Effector memory CD4-positive, alpha-beta T cell (primary cell): ENCODE data around the gene USP16.

Experiments
- DNase-seq, 3 donors: peaks; one replicate each; pipeline ENCODE4 v3.0.0-alpha.2; 2020
- H3K27ac ChIP-seq: 2 replicates; pipeline ENCODE4 v1.7.0; 2013; ENCODE audit warnings: mild to moderate bottlenecking, low read length, moderate library complexity; ENCODE audit not compliant: insufficient read depth, poor library complexity, severe bottlenecking
- H3K27me3 ChIP-seq: replicated peaks from 2 replicates; pipeline ENCODE4 v1.7.0; 2013; ENCODE audit warnings: mild to moderate bottlenecking, low read length; ENCODE audit not compliant: insufficient read depth, control insufficient read depth, poor library complexity, severe bottlenecking
- H3K36me3 ChIP-seq: 2 replicates; pipeline ENCODE4 v1.7.0; 2013; ENCODE audit warnings: mild to moderate bottlenecking, low read length, moderate library complexity; ENCODE audit not compliant: control insufficient read depth, insufficient read depth
- H3K4me1 ChIP-seq: 2 replicates; pipeline ENCODE4 v1.7.0; 2013; ENCODE audit warnings: low read length, mild to moderate bottlenecking; ENCODE audit not compliant: control insufficient read depth, insufficient read depth, poor library complexity, severe bottlenecking
- H3K4me3 ChIP-seq: 2 replicates; pipeline ENCODE4 v1.7.0; 2013; ENCODE audit warnings: low read length, low read depth, mild to moderate bottlenecking; ENCODE audit not compliant: insufficient read depth, poor library complexity, severe bottlenecking
- H3K9me3 ChIP-seq: 2 replicates; pipeline ENCODE4 v1.7.0; 2013; ENCODE audit warnings: mild to moderate bottlenecking, low read length, moderate library complexity; ENCODE audit not compliant: control insufficient read depth

Gene USP16

DNA sequence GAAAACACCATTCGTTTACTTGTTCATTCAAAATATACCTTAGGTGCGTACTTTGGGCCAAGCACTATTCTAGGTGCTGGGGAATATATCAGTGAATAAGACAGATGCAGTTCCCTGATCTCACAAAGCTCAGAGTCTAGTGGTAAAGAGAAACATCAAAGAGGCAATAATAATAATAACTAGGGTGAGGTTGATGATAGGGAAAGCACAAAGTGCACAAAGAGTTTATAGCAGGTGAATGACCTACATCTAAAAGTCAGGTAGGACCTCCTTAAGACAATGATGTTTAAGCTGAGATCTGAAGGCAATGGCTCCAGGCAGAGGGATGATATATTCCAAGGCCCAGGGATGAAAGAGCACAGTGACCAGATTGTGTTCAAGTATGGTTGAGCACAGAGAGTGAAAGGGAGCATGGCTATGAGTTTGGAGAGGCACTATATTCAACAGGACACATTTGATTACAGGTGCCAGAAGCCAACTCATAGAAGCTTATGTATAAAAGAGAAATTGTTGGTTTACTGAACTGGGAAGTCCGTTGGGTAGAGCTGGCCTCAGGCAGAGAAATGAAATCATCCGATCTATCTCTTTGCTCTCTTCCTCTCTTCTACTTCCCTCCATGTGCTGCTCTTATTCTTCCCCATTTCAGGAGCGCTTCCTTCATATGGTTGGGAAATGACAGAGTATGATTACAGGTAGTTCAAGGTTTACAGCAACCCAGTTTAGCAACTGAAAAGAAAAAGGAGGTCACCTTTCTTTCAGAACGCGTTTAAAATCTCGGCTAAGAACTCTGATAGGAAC lies 71.9 kb downstream of the USP16 start:
- no peaks in the 10 kb centered on the region for H3K36me3 ChIP-seq
- no peak overlapping the region for H3K27ac ChIP-seq
- H3K4me1 ChIP-seq = no peaks in the 10 kb centered on the region
- DNase-seq = no peak
- no peaks in the 10 kb centered on the region for H3K27me3 ChIP-seq
- no peak overlapping the region for H3K4me3 ChIP-seq
- no peaks in the 10 kb centered on the region for H3K9me3 ChIP-seq

DNA sequence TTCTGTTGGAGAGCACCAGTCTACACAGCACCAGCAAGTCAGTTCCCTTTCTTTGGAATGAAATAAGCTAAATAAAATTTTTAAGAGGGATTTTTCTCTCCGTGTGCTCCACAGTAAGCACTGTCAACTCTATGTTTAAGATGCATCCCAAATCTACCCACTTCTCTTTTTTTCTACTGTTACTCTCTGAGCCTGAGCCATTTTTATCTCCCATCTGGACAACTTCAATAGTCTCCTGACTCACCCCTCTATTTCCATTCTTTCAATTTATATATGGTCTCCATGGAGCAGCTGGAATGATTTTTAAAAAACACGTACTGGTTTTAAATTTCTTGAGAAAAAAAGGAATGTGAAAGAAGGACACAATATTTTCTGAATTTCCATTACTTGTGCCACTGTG lies 73.7 kb downstream of the USP16 start:
- DNase-seq = no peak
- Histone ChIP-seq H3K27ac (no peak overlapping the region), H3K4me1 (no peaks in the 10 kb centered on the region), H3K27me3 (no peaks in the 10 kb centered on the region), H3K4me3 (no peak overlapping the region), H3K9me3 (no peaks in the 10 kb centered on the region), H3K36me3 (peaks cover 3% of the 10 kb centered on the region)

DNA sequence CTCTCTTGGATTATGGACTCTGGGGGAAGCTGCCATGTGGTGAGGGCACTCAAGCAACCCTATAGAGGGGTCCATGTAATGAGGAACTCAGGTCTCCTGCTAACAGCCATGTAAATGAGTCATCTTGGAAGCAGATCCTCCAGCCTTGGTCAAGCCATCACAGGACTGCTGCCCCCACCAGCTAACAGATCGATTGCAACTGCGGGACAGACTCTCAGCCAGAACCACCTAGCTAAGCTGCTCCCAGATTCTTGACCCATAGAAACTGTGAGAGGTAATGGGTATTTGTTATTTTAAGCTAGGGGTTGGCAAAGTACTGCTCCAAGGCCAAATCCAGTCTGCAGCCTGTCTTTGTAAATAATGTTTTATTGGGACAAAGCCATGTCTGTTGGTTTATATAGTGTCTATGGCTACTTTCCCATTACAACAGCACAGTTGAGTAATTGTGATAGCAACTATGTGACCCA lies 78.4 kb downstream of the USP16 start:
- H3K27me3 ChIP-seq = no peaks in the 10 kb centered on the region
- no peaks in the 10 kb centered on the region for H3K9me3 ChIP-seq
- H3K4me1 ChIP-seq = no peaks in the 10 kb centered on the region
- H3K4me3 ChIP-seq = no peak overlapping the region
- peaks cover 3% of the 10 kb centered on the region for H3K36me3 ChIP-seq
- DNase-seq = no peak
- no peak overlapping the region for H3K27ac ChIP-seq
